ENCODE measurements around the gene EPHB1.
"Not testable (repeated sequence)": the region's sequence is repeated elsewhere in the genome, so short reads cannot be mapped to it uniquely, and the experiment has no call there.

The EPHB1 gene

DNA sequence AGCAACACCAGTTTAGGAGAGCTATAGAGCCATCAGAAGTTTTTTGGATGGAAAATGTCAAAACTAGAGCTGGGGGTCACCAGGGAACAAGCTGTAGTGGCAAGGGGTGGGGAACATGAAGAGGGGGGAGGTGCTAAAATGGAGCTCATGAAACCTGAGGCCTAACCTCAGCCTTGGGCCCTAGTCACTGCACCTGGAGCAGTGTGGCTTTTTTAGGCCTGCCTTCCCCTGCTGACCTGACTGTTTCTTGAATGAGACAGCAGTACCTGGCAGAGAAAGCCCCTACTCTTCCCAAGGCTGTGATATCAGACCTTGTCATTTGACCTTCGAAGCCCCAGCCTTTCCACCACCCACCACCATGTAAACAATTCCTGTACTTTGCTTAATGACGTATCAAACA lies 383.5 kb downstream of the EPHB1 start:
- no peak for DNase-seq

DNA sequence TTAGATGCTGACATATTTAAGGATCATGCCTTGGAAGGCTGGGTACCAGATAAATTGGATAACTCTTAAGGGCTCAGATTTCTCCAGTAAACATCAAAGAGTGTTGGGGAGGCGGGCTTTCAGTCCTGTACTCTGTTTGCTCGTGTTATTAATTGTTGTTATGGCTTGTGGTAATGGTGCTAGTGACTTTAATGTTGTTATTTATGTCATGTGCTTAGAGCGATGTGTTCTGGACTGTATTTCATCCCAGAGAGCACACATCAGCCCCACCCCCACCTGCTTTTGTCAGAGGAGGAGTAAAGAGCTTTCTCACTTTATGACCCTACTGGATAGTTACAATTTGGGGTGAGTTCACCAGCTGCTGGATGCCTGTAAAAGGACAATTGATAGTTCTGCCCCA lies 386.3 kb downstream of the EPHB1 start:
- DNase-seq, result no peak

DNA sequence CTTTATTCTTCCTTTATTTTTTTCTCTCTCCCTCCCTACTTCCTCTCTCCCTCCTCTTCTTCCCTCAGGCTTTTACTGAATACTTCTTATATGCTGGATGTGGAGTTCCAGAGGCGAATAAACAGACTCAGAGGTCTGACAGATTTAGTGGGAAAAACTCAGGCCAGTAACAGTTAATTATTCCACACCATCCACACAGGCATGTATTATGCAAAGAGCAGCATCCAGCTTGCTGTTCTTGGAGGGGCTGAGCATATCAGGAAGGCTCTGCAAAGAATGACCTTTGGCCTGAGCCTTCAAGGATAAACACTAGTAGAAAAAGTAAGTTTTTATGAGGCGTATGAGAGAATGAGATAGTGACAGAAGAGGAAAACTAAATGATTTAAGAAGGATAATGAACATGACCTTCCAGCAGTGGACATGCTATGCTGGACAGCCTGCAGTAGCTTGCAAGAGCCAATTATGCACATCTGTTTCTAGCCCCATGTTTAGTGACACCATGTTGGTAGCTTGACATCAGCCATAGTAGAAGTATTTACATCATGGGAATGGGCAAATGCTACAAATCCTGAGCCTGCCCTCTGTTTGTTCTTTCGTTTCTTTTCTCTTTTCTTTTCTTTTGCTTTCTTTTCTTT lies 387.4 kb downstream of the EPHB1 start:
- DNase-seq, result no peak

DNA sequence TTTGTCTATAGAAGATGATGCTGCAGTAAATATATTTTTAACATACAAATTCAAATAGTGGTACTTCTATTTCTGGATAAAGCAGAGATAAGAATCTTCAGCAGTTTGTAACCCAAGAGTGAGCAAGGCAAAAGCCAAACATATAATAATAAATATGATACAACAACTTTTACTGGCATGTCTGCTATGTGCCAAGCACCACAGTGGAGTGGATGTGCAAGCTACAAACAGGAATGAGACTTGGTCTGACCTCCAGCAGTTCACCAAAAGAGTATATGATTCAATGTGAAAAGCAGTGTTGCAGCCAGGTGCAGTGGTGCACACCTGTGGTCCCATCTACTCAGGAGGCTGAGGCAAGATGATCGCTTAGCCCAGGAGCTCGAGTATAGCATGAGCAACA lies 395.6 kb downstream of the EPHB1 start:
- no peak for DNase-seq

DNA sequence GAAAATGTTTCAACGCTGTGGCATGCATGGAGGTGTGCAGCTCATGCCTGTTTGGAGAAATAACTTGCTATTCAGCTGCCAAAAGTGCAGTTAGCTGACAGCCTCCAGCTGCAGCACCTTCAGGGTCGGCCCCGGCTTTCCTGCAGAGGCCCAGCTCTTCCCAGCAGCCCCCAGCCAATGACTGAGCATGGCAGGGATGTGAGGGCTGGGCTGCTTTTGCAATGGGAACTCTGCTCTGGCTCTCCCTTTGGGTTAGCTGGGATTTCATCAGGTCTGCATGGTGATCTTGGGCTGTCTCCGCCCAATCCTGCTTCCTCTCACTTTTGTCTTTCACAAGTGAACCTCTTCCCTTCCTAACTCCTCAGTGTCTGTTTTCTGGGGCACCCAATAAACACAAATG lies 396.6 kb downstream of the EPHB1 start:
- no peak for DNase-seq

DNA sequence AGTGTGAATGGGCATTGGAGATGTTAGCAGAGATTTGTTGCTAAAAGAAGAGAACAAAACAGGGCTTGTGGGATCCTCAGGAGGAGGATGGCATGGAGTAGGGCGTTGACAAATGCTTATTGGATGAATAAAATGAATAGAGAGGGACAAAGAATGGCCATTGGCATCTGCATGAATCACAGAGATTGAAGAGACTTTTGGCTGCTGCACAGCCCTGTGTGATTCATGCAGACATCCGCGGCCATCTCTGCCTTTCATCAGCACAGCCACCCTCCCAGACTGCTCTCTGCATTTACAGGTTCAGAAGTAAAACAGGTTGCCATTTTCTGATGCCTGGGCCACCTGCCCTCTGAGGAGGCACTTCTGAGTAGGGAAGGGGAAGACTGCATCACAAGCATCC lies 397.9 kb downstream of the EPHB1 start:
- no peak for DNase-seq

DNA sequence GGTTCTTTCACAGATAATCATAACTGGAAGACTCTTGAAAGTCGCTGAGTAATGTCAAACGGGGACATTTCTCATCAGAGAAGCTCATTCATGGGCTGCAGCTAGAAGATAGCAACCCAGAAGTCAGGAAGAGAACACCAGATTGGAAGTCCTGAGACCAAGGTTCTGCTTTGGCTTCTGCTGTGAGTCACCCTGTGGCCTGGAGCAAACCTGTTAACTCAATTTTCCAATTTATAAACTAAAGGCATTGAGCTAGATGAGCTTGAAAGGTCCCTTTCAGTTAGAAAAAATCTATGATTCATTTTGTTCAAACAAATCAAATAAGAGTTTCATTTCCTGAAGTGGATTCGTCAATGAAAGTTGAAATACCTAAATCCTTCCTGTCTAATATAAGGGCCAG lies 402.2 kb downstream of the EPHB1 start:
- DNase-seq, result no peak

DNA sequence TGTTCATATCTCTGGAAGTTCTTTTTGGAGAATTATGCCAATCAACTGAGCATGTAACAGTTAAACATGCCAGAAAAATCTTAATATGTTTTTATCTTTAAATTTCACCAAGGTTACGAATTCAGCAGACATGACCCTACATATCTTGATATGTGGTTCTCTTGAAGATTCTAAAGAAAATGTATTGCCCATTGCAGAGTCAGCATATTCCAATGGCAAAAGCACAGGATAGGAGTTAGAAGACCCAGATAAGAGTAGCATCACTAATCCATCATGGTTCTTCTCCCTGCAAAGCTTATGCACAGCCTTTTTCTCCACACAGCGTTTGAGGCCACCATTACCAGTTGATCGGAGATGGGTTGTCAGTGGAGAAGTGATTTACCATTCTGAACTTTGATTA lies 402.8 kb downstream of the EPHB1 start:
- no peak for DNase-seq

DNA sequence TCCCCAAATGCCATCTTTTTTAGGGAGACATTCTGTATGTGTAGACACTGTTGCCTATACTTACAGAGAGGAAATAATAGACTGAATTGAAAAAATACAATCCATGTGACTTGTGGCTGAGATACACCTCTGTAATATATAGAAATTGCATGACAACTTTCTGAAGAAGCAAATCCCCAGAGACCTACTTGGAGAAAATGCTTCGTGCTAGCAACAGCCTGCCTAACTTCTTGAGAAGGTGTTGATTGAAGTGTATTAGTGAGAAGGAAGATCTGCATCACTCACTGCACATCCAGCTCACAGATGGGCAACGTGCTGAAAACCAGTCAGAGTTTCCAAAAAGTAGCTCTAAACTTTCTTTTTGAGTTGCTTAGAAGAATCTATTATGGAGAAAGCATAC lies 404.1 kb downstream of the EPHB1 start:
- no peak for DNase-seq

DNA sequence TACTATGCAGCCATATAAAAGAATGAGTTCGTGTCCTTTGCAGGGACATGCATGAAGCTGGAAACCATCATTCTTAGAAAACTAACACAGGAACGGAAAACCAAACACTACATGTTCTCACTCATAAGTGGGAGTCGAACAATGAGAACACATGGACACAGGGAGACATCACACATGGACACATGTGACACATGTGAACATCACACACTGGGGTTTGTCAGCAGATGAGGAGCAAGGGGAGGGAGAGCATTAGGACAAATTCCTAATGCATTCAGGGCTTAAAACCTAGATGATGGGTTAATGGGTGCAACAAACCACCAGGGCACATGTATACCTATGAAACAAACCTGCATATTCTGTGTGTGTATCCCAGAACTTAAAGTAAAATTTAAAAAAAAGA lies 408.0 kb downstream of the EPHB1 start:
- no peak for DNase-seq

DNA sequence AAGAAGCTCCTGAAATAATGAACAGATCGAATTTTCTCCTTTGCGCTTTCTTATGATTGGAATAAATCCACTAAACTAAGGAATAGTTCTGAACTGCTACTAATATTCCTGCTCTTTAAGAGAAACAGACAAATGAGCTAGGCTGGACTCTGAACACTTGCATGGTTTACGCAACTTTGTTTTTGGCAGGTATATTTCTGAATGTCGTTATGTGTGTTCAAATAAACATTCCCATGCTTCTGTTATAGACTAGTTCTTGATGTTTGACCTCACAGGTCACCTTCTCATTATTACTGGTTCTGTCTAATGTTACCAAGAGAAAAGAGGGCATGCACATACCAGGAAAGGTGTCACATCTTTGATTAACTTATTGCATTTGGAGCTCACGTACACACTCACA lies 418.2 kb downstream of the EPHB1 start:
- DNase-seq, result no peak

DNA sequence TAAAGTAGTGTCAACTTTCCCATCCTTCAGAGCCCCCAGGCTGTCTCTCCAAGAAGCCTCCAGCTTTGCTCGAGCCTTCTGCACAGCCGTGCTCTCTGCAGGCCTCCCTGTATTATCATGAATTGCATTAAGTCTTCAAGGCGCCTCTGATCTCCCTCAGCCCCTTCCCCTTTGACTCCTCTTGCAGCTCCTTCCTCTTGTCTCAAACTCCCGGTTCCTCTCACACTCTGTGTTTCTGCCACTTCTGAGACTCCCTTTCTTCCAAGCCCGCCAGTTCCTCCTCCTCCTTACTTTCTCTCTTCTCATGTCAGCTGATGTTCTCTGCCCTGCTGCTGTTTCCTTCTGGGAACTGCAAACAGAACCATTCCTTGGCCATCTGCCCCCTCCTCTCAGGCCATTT lies 418.8 kb downstream of the EPHB1 start:
- DNase-seq, result no peak

DNA sequence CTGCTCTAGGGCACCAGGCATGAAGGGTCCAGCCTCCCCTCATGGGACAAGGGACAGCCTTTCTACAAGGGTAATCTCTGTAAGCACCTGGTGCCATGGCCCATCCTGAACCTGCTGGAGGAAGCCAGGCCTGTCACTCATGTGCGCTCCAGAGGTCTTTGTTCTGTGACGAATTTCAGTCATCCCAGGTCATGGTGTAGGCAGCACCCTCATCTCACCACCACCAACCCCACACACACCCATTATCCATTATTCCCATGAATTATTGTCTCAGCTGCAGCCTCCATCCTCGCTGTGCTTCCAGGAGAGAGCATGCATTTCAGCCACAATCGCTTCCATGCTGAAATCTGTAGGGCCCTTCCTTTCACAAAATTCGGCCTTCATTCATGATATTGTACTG lies 419.3 kb downstream of the EPHB1 start:
- DNase-seq, result no peak

DNA sequence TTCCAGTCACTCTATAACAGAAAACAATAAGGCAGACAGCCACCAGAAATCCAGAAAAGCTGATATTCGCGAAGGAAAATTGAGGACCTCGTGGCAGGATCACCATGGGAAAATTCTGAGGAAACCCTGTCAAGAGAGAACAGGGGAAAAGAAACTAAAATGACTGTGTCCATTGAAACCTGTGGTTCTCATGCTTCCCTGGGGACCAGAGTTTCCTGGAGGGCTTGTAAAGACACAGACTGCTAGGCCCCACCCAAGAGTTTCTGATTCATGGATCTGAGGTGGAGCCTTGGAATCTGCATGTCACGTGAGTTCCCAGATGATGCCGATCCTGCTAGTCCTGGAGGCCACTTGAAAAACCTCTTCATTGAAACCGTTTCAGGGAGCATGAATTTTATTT lies 420.5 kb downstream of the EPHB1 start:
- no peak for DNase-seq

DNA sequence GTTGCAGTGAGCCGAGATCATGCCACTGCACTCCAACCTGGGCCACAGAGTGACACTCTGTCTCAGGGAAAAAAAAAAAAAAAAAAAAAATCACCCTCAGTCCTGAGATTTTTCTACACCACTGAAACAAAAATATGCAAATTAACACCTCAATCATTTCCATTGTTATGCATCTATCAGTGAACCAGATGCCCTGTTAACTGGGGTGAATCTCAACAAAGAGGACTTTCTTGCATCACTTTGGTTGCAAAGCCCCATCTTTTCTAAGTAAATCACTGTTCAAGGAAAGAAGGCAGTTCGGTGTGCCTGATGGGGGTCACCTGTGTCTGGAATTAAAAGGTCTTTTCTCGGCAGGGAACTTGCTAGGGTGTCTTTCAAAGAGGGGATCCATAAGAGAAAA lies 421.6 kb downstream of the EPHB1 start:
- DNase-seq, result no peak

DNA sequence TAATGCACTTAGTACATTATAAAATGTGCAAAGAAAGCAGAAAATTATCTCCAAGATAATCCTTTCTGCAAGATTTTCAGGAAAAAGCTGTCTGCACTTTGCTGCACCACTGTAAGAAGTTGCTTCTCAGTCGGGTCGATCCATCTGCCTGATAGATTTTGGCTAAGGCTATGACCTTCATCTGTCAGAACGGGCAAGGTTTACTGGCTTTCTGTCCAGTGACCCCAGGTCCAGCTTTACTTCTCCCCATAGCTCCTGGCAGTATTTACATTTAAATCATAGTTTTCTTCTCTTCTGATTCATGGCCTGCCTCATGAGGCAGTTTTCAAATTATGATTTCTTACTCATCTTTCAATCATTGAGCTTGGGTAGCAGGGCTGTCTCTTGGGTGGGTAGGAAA lies 422.7 kb downstream of the EPHB1 start:
- no peak for DNase-seq

DNA sequence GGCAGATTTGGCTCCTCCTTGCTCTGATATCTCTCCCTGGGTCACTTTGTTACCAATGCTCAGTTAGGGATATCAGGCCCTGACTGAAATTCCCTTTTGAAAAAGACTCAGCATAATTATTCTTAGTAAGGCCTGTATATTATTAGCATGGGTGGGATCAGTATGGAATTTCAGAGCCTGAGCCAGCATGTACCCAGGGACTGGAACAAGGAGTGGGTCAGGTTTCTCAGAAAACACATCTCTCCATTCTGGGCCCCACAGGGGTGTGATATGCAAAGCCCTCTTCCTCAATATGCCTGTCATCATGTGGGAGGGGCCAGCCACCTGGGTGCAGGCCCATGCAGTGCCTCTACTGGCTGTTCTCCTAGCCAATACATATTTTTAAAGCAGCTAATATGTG lies 423.2 kb downstream of the EPHB1 start:
- no peak for DNase-seq

DNA sequence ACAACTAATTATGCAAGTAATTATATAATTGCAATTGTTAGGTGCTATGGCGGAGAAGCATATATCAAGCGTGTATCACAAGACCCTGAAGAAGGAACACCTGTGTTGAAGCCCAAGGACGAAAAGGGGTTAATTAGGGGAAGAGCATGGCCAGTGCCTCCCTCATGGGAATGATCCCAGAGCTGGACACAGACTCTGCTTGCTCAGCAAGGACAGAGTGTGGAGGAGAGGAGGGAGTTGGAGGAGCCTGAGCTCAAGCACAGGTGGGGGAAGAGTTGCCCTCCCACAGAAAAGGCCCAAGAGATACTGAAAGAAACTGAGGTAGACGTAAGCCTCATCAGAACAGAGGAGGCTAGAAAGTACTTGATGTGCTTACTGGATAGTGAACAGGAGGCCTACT lies 423.7 kb downstream of the EPHB1 start:
- DNase-seq, result no peak

DNA sequence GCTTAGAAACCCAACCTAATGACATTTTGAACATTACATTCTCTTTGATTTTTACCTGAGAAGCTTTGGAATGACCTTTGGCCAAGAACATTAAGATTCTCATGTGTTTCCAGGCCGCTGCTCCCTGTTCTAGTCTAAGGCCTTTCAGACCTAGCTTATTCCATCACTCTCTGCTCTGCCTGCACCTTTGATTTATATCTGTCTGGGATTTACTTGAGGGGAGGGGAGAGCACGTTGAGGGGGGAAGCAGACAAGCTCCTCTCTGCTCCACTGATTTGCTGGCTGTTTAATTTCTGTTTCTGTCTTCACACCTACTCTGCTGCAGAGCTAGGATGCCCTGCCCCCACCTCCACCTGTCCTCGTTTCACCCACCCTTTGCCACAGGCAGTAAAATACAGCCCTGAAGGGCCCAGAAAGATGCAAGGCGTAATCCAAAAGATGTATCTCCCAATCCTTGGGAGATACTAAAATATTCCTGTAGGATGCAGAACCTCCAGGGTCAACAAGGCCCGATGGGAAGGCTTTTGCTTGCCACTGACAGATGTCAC lies 429.8 kb downstream of the EPHB1 start:
- DNase-seq, result no peak

DNA sequence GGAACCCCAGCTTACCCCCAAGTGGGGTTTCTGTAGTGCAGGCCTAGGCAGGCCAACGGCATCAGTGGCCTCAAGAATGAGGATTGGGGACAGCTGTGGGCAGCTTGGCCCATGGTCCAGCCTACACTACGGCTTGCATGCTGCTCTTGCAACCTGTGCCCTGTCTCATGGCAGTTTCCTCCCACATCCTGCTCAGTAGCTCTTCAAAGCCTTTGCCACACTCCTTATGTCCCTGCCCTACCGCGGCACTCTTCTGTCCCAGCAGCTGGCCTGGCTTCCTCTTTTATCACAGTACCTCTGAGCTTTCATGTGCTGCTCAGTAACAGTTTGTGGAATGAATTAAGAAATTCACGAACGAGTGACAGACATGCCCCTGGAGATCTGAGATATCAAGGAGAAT lies 431.0 kb downstream of the EPHB1 start:
- DNase-seq, result no peak

DNA sequence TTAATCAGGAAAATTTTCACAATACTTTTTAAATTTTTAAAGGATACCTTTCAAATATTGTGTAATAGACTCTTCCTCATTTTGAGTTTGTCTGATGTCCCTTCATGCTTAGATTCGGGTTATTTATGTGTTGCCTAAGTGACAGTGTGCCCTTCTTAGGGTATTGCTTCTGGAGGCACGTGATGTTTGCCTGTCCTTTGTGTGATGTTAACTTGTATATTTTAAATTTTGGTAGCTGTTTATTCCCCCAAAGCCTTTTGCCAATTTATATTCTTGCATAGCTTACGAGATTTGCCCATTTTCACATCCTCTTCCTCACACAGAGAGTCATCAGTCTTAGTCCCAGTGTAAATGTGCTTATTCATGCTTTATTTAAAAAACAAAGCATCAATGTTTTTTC lies 433.1 kb downstream of the EPHB1 start:
- DNase-seq, result no peak

DNA sequence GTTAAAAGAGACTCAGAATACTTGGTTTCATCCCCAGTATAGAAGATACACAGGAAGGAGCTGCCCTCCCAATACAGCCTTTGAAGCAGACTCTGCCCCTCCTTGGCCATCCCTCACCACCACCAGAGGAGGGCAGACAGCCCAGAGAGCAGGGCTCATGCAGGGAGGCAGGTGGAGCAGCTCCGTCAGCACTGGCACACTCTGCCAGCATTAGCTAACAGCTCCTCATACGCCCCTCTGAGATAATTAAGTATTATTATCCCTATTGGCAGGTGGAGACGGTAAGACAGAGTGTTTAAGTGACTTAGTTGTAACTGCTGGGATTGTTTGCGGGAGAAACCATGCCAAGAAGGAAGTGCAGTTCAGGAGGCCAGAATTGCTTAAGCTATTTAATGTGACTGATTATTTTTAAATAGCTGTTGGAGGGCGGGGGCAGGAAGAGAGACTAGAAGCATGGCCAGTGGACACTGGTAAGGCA lies 434.0 kb downstream of the EPHB1 start:
- no peak for DNase-seq

DNA sequence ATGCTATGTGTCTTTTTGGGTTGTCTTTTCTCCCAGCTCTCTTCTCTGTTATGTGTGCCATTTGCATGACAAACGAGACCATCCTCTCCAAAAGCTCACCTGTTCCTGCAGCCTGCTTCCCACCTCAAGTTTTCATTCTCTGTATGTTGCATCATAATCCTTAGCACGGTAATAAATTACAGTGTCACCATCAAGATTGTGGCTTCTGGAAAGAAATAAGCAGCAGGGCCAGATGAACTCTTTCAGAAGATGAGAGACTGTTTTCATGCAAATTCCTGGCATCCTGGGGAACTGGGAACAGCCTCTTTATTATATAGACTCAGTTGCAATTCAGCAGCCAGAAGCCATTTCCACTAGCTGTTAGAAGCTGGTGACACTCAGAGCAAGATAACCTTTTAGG lies 436.7 kb downstream of the EPHB1 start:
- DNase-seq, result no peak

DNA sequence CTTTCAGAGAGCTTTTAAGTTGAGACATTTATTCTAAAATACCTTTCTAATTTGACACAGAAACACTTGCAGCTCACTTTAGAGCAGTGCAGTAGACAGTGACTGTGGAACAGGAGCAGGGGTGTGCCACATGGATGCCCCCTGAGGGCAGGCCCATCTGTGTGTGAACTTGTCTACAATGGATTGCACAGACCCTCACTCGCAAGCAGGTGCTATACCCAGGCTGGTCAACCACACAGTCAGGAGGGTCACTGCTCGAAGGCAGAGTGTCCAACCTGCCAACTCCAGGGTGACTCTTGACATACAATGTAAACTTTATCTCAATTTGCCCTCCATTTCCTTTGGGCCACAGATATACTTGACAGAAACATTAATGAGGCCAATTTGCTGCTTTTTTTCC lies 437.2 kb downstream of the EPHB1 start:
- DNase-seq, result no peak

DNA sequence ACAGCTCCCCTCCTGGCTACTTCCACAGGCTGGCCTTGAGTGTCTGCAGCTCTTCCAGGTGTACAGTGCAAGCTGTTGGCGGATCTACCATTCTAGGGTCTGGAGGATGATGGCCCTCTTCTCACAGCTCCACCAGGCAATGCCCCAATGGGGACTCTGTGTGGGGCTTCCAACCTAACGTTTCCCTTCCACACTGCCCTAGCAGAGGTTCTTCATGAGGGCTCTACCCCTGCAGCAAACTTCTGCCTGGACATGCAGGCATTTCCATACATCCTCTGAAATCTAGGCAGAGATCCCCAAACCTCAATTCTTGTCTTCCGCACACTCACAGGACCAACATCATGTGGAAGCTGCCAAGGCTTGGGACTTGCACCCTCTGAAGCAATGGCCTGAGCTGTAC lies 438.4 kb downstream of the EPHB1 start:
- not testable (repeated sequence) for DNase-seq

DNA sequence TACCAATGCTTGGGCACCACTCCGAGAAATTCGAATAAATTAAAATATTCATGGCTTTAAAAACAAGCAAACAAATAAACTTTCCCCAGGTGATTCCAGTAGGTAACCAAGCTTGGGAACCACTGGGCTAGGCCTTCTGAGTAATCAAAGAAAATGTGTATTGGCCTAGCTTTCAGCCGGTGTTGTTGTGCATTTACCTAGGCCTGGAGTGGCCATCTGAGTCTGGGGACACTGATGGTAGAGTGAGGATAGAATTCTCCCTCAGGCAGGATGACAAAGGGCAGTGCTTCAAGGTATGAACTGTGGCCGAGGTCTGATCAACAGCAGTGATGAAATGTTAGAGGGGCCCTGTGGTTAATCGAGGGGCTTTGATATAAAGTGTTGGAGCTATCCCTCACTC lies 440.5 kb downstream of the EPHB1 start:
- DNase-seq, result no peak

Data from activated effector memory CD4-positive, alpha-beta T cell treated with anti-CD3 and anti-CD28 coated beads, Interleukin-2, amount 50 U/mL, for 16 hours (primary cell).